K562 (cell line): ENCODE data around the gene CRAT. TPM values are rescaled to one million over a fixed set of nuclear protein-coding genes. Genes with fewer than 3 reads are reported as not detected.

Source experiments
- ADNP ChIP-seq: fragments of 200-800 bp; sonication (Bioruptor generic); IDR thresholded peaks from 2 replicates; pipeline ENCODE4 v1.6.1; 2016; ENCODE audit warnings: missing genetic modification characterization, missing compliant biosample characterization
- ARHGAP35 ChIP-seq: fragments of 450-650 bp; IDR thresholded peaks from 2 replicates; pipeline ENCODE4 v1.6.1; 2018; ENCODE audit not compliant: partially characterized antibody
- ATF2 ChIP-seq: sonication (generic); formaldehyde crosslinking; IDR thresholded peaks from 2 replicates; pipeline ENCODE4 v1.8.1; 2022; ENCODE audit warnings: missing genetic modification reagents
- BDP1 ChIP-seq: IDR thresholded peaks from 3 replicates; pipeline ENCODE4 v1.6.1; 2011; ENCODE audit not compliant: insufficient read length, insufficient read depth
- BHLHE40 ChIP-seq: IDR thresholded peaks from 2 replicates; pipeline ENCODE4 v1.6.1; 2011; ENCODE audit warnings: low read length, improper control_type of control experiment
- CBFA2T2 ChIP-seq: fragments of 450-650 bp; conservative IDR thresholded peaks from 2 replicates; pipeline ENCODE4 v1.6.1; 2017; ENCODE audit warnings: mild to moderate bottlenecking
- CBX2 ChIP-seq: fragments of 200-600 bp; sonication (generic); IDR thresholded peaks from one replicate; pipeline ENCODE4 v1.6.1; 2012; ENCODE audit warnings: mild to moderate bottlenecking, low read length, inconsistent platforms; ENCODE audit not compliant: insufficient read depth, poor library complexity, severe bottlenecking
- CEBPB ChIP-seq: fragments of 450-650 bp; IDR thresholded peaks from 2 replicates; pipeline ENCODE4 v1.6.1; 2016; ENCODE audit warnings: missing genetic modification characterization, missing compliant biosample characterization
- CREBBP ChIP-seq: IDR thresholded peaks from one replicate; pipeline ENCODE4 v1.6.1; 2012; ENCODE audit warnings: low read depth, mild to moderate bottlenecking, control low read depth, inconsistent platforms, low read length
- CREM ChIP-seq: IDR thresholded peaks from 2 replicates; pipeline ENCODE4 v1.6.1; 2014; ENCODE audit warnings: antibody characterized with exemption, low read depth
- DIDO1 ChIP-seq: fragments of 450-650 bp; IDR thresholded peaks from 2 replicates; pipeline ENCODE4 v1.6.1; 2016; ENCODE audit warnings: low read depth, missing biosample characterization, missing genetic modification characterization
- ELF2 ChIP-seq: fragments of 250-450 bp; sonication (Bioruptor Pico); IDR thresholded peaks from 2 replicates; pipeline ENCODE4 v1.5.0; 2021; ENCODE audit warnings: mild to moderate bottlenecking
- GABPB2 ChIP-seq: fragments of 250-450 bp; sonication (Bioruptor Pico); conservative IDR thresholded peaks from 2 replicates; pipeline ENCODE4 v1.5.1; 2021; ENCODE audit warnings: mild to moderate bottlenecking
- GTF2F1 ChIP-seq: IDR thresholded peaks from 2 replicates; pipeline ENCODE4 v1.6.1; 2011; ENCODE audit warnings: low read depth, low read length, improper control_type of control experiment
- HDGF ChIP-seq: fragments of 450-650 bp; IDR thresholded peaks from 2 replicates; pipeline ENCODE4 v1.6.1; 2016
- JUN ChIP-seq, 2 experiments: sonication (generic) in 1 of 2; formaldehyde crosslinking in 1 of 2; IDR thresholded peaks; 2 replicates each; pipeline versions ENCODE4 v1.6.1 to v1.8.0; 2012 to 2022; ENCODE audit warnings: borderline replicate concordance in 2 of 2, mild to moderate bottlenecking in 2 of 2, improper control_type of control experiment in 1 of 2, low read depth in 1 of 2, low read length in 1 of 2, missing genetic modification reagents in 1 of 2
- JUNB ChIP-seq: fragments of 450-650 bp; formaldehyde crosslinking; conservative IDR thresholded peaks from 2 replicates; pipeline ENCODE4 v1.4.0; 2020; ENCODE audit warnings: mild to moderate bottlenecking
- MAFF ChIP-seq: IDR thresholded peaks from 2 replicates; pipeline ENCODE4 v1.6.1; 2012; ENCODE audit warnings: low read length, improper control_type of control experiment
- NCOA4 ChIP-seq: fragments of 450-650 bp; IDR thresholded peaks from 2 replicates; pipeline ENCODE4 v1.6.1; 2018; ENCODE audit warnings: mild to moderate bottlenecking; ENCODE audit not compliant: partially characterized antibody
- NR1H2 ChIP-seq: sonication (generic); formaldehyde crosslinking; IDR thresholded peaks from 2 replicates; pipeline ENCODE4 v1.4.0; 2020; ENCODE audit warnings: mild to moderate bottlenecking, missing genetic modification reagents
- POLR2G ChIP-seq: fragments of 200-400 bp; formaldehyde crosslinking; IDR thresholded peaks from 2 replicates; pipeline ENCODE4 v1.6.1; 2017; ENCODE audit warnings: low read depth, mild to moderate bottlenecking, antibody characterized with exemption, low read length, moderate library complexity
- POLR3A ChIP-seq: IDR thresholded peaks from 2 replicates; pipeline ENCODE4 v1.6.1; 2011; ENCODE audit warnings: borderline replicate concordance, mild to moderate bottlenecking, moderate library complexity; ENCODE audit not compliant: insufficient read length, insufficient read depth; ENCODE audit errors: extremely low read depth
- SMAD1 ChIP-seq: fragments of 150-350 bp; IDR thresholded peaks from 2 replicates; pipeline ENCODE4 v1.6.1; 2014; ENCODE audit warnings: low read length, low read depth; ENCODE audit not compliant: partially characterized antibody
- SMAD2 ChIP-seq: fragments of 150-350 bp; IDR thresholded peaks from 2 replicates; pipeline ENCODE4 v1.6.1; 2014; ENCODE audit warnings: low read depth, mild to moderate bottlenecking, low read length
- SMARCB1 ChIP-seq: IDR thresholded peaks from 2 replicates; pipeline ENCODE4 v1.6.1; 2011; ENCODE audit warnings: improper control_type of control experiment, low read depth; ENCODE audit not compliant: insufficient read length
- SOX6 ChIP-seq: fragments of 450-650 bp; IDR thresholded peaks from 2 replicates; pipeline ENCODE4 v1.6.1; 2014; ENCODE audit warnings: mild to moderate bottlenecking
- ZNF277 ChIP-seq: fragments of 250-450 bp; sonication (Bioruptor Pico); IDR thresholded peaks from 2 replicates; pipeline ENCODE4 v1.8.0; 2022; ENCODE audit warnings: inconsistent platforms, mild to moderate bottlenecking, moderate library complexity, borderline replicate concordance
- ZNF644 ChIP-seq: fragments of 200-800 bp; sonication (Bioruptor generic); IDR thresholded peaks from 2 replicates; pipeline ENCODE4 v1.6.1; 2016; ENCODE audit warnings: low read depth, missing genetic modification characterization, missing compliant biosample characterization
- polyA plus RNA-seq, 8 experiments: library from polyadenylated mRNA; depleted of rRNA in 4 of 8; stranded (reverse) in 5 of 8; unstranded in 3 of 8; fragments of >200 nt; fragmentation: Nextera tagmentation in 2 of 8; fragmentation: Illumina TruSeq in 1 of 8; extraction: Ambion mirVana in 2 of 8; extraction: Trizol in 1 of 8; gene quantifications; 2 replicates each; pipeline versions ENCODE4 v1.2.1 to v1.2.3, GENCODE V29; 2011 to 2014; ENCODE audit warnings: inconsistent platforms in 1 of 8, missing spikeins in 1 of 8
- total RNA-seq, 7 experiments: library from RNA; depleted of rRNA in 6 of 7; stranded (reverse); fragments of >200 nt in 6 of 7; fragmentation: Illumina TruSeq in 2 of 7; extraction: Trizol in 2 of 7; gene quantifications; 2 replicates each; pipeline versions ENCODE4 v1.2.1 to v1.2.3, GENCODE V29; 2011 to 2021; ENCODE audit warnings: low replicate concordance in 1 of 7
- TF ChIP-seq, protein P1 (sequence below): fragments of 250-450 bp; sonication (Bioruptor Pico); IDR thresholded peaks from 2 replicates; pipeline ENCODE4 v1.5.0; 2020; ENCODE audit warnings: mild to moderate bottlenecking

CRAT gene
- total and polyA plus RNA-seq, 9 of the 15 experiments (the other 6 are each of a cell fraction or from before 2014, with no cell fraction given) = 0.20 to 13.8 (median 5.4) TPM

GRCh38 chr9:129139993-129140396, 29.4 kb upstream of the CRAT start (continued):
- TF ChIP-seq CBX2 (no peak), DIDO1 (tag) (no peak), CREBBP (no peak), SMARCB1 (no peak), ARHGAP35 (no peak), ZNF644 (no peak), JUN (IDR thresholded peaks at IDR 0.05; ENCODE audit: borderline replicate concordance, low read depth, low read length) (peak; percentile 50; the same call in 1 of the 2 replicates), JUN (CRISPR knock-in tag; IDR thresholded peaks at IDR 0.05; ENCODE audit: borderline replicate concordance) (no peak; the same call in 1 of the 2 replicates), JUNB (no peak), ADNP (tag) (no peak), NR1H2 (CRISPR knock-in tag) (no peak), ATF2 (CRISPR knock-in tag) (no peak), SMAD2 (no peak), CREM (peak; percentile 71), CEBPB (no peak), SMAD1 (peak; percentile 64), POLR3A (no peak), MAFF (no peak), ZNF277 (CRISPR knock-in tag) (no peak), GABPB2 (CRISPR knock-in tag) (no peak), GTF2F1 (no peak), ELF2 (no peak), CBFA2T2 (no peak), BHLHE40 (no peak), SOX6 (no peak), NCOA4 (no peak), POLR2G (no peak), HDGF (no peak), BDP1 (no peak)
- TF ChIP-seq, protein P1, sequence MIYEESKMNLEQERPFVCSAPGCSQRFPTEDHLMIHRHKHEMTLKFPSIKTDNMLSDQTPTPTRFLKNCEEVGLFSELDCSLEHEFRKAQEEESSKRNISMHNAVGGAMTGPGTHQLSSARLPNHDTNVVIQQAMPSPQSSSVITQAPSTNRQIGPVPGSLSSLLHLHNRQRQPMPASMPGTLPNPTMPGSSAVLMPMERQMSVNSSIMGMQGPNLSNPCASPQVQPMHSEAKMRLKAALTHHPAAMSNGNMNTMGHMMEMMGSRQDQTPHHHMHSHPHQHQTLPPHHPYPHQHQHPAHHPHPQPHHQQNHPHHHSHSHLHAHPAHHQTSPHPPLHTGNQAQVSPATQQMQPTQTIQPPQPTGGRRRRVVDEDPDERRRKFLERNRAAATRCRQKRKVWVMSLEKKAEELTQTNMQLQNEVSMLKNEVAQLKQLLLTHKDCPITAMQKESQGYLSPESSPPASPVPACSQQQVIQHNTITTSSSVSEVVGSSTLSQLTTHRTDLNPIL (CRISPR knock-in tag) = no peak
